Endothelial cell of umbilical vein (primary cell): Measurements from ENCODE around the gene DRAP1.

Experiments
- CTCF ChIP-seq, 2 donors: IDR thresholded peaks; 1 replicate in 1 of 2; 2 replicates in 1 of 2; pipeline ENCODE4 v1.5.1; 2011; ENCODE audit warnings: low read length in 2 of 2, mild to moderate bottlenecking in 2 of 2, moderate library complexity in 2 of 2, control low read depth in 1 of 2, inconsistent platforms in 1 of 2, low read depth in 1 of 2; ENCODE audit not compliant: insufficient read depth in 1 of 2; ENCODE audit errors: extremely low read depth in 1 of 2
- EZH2 ChIP-seq: IDR thresholded peaks from 2 replicates; pipeline ENCODE4 v1.6.1; 2012; ENCODE audit warnings: borderline replicate concordance, low read depth, mild to moderate bottlenecking, moderate library complexity, low read length, inconsistent platforms; ENCODE audit not compliant: severe bottlenecking
- FOS ChIP-seq: IDR thresholded peaks from 2 replicates; pipeline ENCODE4 v1.6.1; 2011; ENCODE audit warnings: mild to moderate bottlenecking, low read length, moderate library complexity, borderline replicate concordance; ENCODE audit not compliant: insufficient read depth
- MAX ChIP-seq: IDR thresholded peaks from 2 replicates; pipeline ENCODE4 v1.6.1; 2011; ENCODE audit not compliant: insufficient read depth, insufficient read length
- MYC ChIP-seq: IDR thresholded peaks from one replicate; pipeline ENCODE4 v1.6.1; 2011; ENCODE audit warnings: mild to moderate bottlenecking, low read depth, low read length
- POLR2A ChIP-seq: IDR thresholded peaks from 2 replicates; pipeline ENCODE4 v1.6.1; 2012; ENCODE audit warnings: low read depth, mild to moderate bottlenecking, control low read depth, low read length
- POLR2AphosphoS5 ChIP-seq: IDR thresholded peaks from 2 replicates; pipeline ENCODE4 v1.6.1; 2012; ENCODE audit warnings: low read depth, mild to moderate bottlenecking, control low read depth, low read length, moderate library complexity; ENCODE audit not compliant: insufficient read depth

- TF ChIP-seq EZH2 (no peak), CTCF (IDR thresholded peaks at IDR 0.05; ENCODE audit: extremely low read depth in 1 of 2, insufficient read depth in 1 of 2, low read depth in 1 of 2, low read length in 2 of 2) (no peak), MAX (no peak), FOS (no peak), POLR2A (no peak), POLR2AphosphoS5 (no peak), MYC (no peak)
These were observed 12.6 kb upstream of the DRAP1 start for GRCh38 chr11:65906602-65907001.
